RWPE2 (cell line): ENCODE measurements around the gene CDHR1.

Source experiments
- ATAC-seq: fragments of 200-7000 bp; cut with Tn5 transposase; 3 replicates; pipeline ENCODE4 v1.9.1; 2021; ENCODE audit warnings: low read depth
- DNase-seq: peaks from one replicate; pipeline ENCODE4 v3.0.0-alpha.2; 2020; ENCODE audit warnings: low spot score
- H3K27ac ChIP-seq: fragments of 450-650 bp; 2 replicates; pipeline ENCODE4 v1.5.1; 2017; ENCODE audit warnings: mild to moderate bottlenecking; ENCODE audit not compliant: poor library complexity, severe bottlenecking
- H3K27me3 ChIP-seq: fragments of 250-450 bp; sonication (Bioruptor Pico); 2 replicates; pipeline ENCODE4 v1.5.1; 2021; ENCODE audit warnings: mild to moderate bottlenecking, moderate library complexity; ENCODE audit not compliant: insufficient read depth, poor library complexity, severe bottlenecking
- H3K36me3 ChIP-seq: fragments of 250-450 bp; sonication (Bioruptor Pico); 2 replicates; pipeline ENCODE4 v1.5.1; 2020; ENCODE audit warnings: low read depth, mild to moderate bottlenecking, moderate library complexity
- H3K4me1 ChIP-seq: fragments of 250-450 bp; sonication (Bioruptor Pico); 2 replicates; pipeline ENCODE4 v1.5.1; 2021; ENCODE audit warnings: mild to moderate bottlenecking, moderate library complexity; ENCODE audit not compliant: insufficient read depth, poor library complexity, severe bottlenecking
- H3K4me3 ChIP-seq: fragments of 250-450 bp; sonication (Bioruptor Pico); 2 replicates; pipeline ENCODE4 v1.5.1; 2021; ENCODE audit warnings: mild to moderate bottlenecking, moderate library complexity; ENCODE audit not compliant: severe bottlenecking
- H3K9me3 ChIP-seq: fragments of 250-450 bp; sonication (Bioruptor Pico); 2 replicates; pipeline ENCODE4 v1.5.1; 2021; ENCODE audit warnings: mild to moderate bottlenecking, moderate library complexity; ENCODE audit not compliant: severe bottlenecking
- CTCF ChIP-seq: fragments of 450-650 bp; IDR thresholded peaks from one replicate; pipeline ENCODE4 v1.5.1; 2017; ENCODE audit warnings: mild to moderate bottlenecking, moderate library complexity; ENCODE audit not compliant: poor library complexity, severe bottlenecking

The CDHR1 gene

GRCh38 chr10:84159076-84159685 lies 35.2 kb upstream of the CDHR1 start:
- ATAC-seq (no peak), DNase-seq (no peak)
- Histone ChIP-seq H3K4me3 (no peak overlapping the region), H3K27ac (no peak overlapping the region), H3K4me1 (no peaks in the 10 kb centered on the region), H3K27me3 (no peaks in the 10 kb centered on the region), H3K36me3 (peaks cover 9% of the 10 kb centered on the region), H3K9me3 (no peaks in the 10 kb centered on the region)
- TF ChIP-seq CTCF, result no peak

GRCh38 chr10:84160663-84161362 lies 33.5 kb upstream of the CDHR1 start:
- no peak overlapping the region for H3K4me3 ChIP-seq
- H3K27me3 ChIP-seq, result no peaks in the 10 kb centered on the region
- no peak overlapping the region for H3K27ac ChIP-seq
- DNase-seq (no peak), ATAC-seq (no peak)
- peak; percentile 32 for TF ChIP-seq CTCF
- no peaks in the 10 kb centered on the region for H3K9me3 ChIP-seq
- no peaks in the 10 kb centered on the region for H3K4me1 ChIP-seq
- H3K36me3 ChIP-seq, result no peaks in the 10 kb centered on the region

GRCh38 chr10:84163996-84164395 lies 30.3 kb upstream of the CDHR1 start:
- ATAC-seq (no peak), DNase-seq (no peak)
- no peaks in the 10 kb centered on the region for H3K4me1 ChIP-seq
- no peak overlapping the region for H3K27ac ChIP-seq
- no peak for TF ChIP-seq CTCF
- H3K9me3 ChIP-seq, result no peaks in the 10 kb centered on the region
- H3K27me3 ChIP-seq, result no peaks in the 10 kb centered on the region
- no peaks in the 10 kb centered on the region for H3K36me3 ChIP-seq
- no peak overlapping the region for H3K4me3 ChIP-seq

GRCh38 chr10:84164442-84164841 lies 29.9 kb upstream of the CDHR1 start:
- ATAC-seq (no peak), DNase-seq (no peak)
- no peaks in the 10 kb centered on the region for H3K36me3 ChIP-seq
- H3K4me3 ChIP-seq, result no peak overlapping the region
- no peaks in the 10 kb centered on the region for H3K4me1 ChIP-seq
- H3K9me3 ChIP-seq, result no peaks in the 10 kb centered on the region
- TF ChIP-seq CTCF, result no peak
- H3K27me3 ChIP-seq, result no peaks in the 10 kb centered on the region
- no peak overlapping the region for H3K27ac ChIP-seq
